ENCODE measurements around the gene SSBP3. TPM values are rescaled to one million over a fixed set of nuclear protein-coding genes. Genes with fewer than 3 reads are reported as not detected.

Gene SSBP3
- polyA plus RNA-seq, 1 of the 3 experiments (the other 2 are of a cell fraction): 26.2 TPM

- Histone ChIP-seq H3K9me3 (no peaks in the 10 kb centered on the region), H3K27me3 (ENCODE audit: insufficient read depth) (no peaks in the 10 kb centered on the region), H3K79me2 (ENCODE audit: insufficient read depth) (no peaks in the 10 kb centered on the region), H3F3A (replicated peaks; ENCODE audit: insufficient read depth) (no peaks in the 10 kb centered on the region), H3K9ac (no peak overlapping the region), H3K27ac (ENCODE audit: low read depth in 2 of 2, low read length in 1 of 2) (no peak overlapping the region; a peak in 1 of 4 replicates), H3K36me3 (replicated peaks in 1 of 2; ENCODE audit: control insufficient read depth in 1 of 2, insufficient read depth in 2 of 2, low read length in 1 of 2) (peaks cover 0 to 2% of the 10 kb centered on the region in 2 experiments), H2AFZ (ENCODE audit: low read depth) (no peak overlapping the region), H3K4me1 (ENCODE audit: control insufficient read depth in 1 of 2, insufficient read depth in 2 of 2, low read depth in 1 of 2, low read length in 1 of 2) (peaks cover 0 to 16% of the 10 kb centered on the region in 2 experiments; a peak in 2 of 4 replicates), H3K4me2 (no peak overlapping the region), H4K20me1 (ENCODE audit: insufficient read depth) (peaks cover 4% of the 10 kb centered on the region; the same call in 1 of the 2 replicates), H3K4me3 (ENCODE audit: low read depth in 2 of 2, low read length in 1 of 2) (no peak overlapping the region), H3K9me2 (no peaks in the 10 kb centered on the region)
- 91% methylated on average over 16 of the region's 17 CpGs for WGBS (ENCODE audit: low lambda C conversion rate)
- TF ChIP-seq TAF1 (IDR thresholded peaks at IDR 0.05; ENCODE audit: borderline replicate concordance, low read depth, low read length) (no peak), ELF1 (IDR thresholded peaks at IDR 0.05) (no peak), EZH2phosphoT487 (IDR thresholded peaks at IDR 0.05; ENCODE audit: borderline replicate concordance, low read depth) (no peak), JUND (IDR thresholded peaks at IDR 0.05) (no peak), RXRA (IDR thresholded peaks at IDR 0.05; ENCODE audit: borderline replicate concordance, low read depth) (no peak), FOSL2 (IDR thresholded peaks at IDR 0.05; ENCODE audit: borderline replicate concordance, low read depth) (no peak), PBX3 (IDR thresholded peaks at IDR 0.05) (no peak), FOXJ3 (CRISPR knock-in tag; IDR thresholded peaks at IDR 0.05) (no peak), POLR2AphosphoS5 (IDR thresholded peaks at IDR 0.05; ENCODE audit: low read depth, low read length) (no peak)
- ChIA-PET CTCF (interaction anchor here (1.2 to 1.4 kb wide), 3 partner anchors 9 to 49 kb away, joined by 3 to 4 read pairs (median 3); no protein-coding TSS in a partner anchor), POLR2A (no interaction called here)
- DNase-seq: no peak
Measured at GRCh38 chr1:54267815-54268761, 138.1 kb downstream of the SSBP3 start.

GRCh38 chr1:54266908-54267307 lies 139.3 kb downstream of the SSBP3 start:
- H3F3A ChIP-seq (replicated peaks; ENCODE audit: insufficient read depth): no peaks in the 10 kb centered on the region
- H3K27me3 ChIP-seq (ENCODE audit: insufficient read depth): no peaks in the 10 kb centered on the region
- 78% methylated on average over 4 of the region's 5 CpGs for WGBS (ENCODE audit: low lambda C conversion rate)
- TF ChIP-seq SIN3A (IDR thresholded peaks at IDR 0.05; ENCODE audit: borderline replicate concordance, low read depth, low read length) (no peak), NRF1 (IDR thresholded peaks at IDR 0.05; ENCODE audit: low read depth, low read length) (no peak), EP300 (IDR thresholded peaks at IDR 0.05; ENCODE audit: borderline replicate concordance in 1 of 2, low read depth in 1 of 2, low read length in 1 of 2) (no peak), RAD21 (IDR thresholded peaks at IDR 0.05; ENCODE audit: low read length) (no peak), RFX5 (IDR thresholded peaks at IDR 0.05; ENCODE audit: low read length) (no peak), MXI1 (IDR thresholded peaks at IDR 0.05; ENCODE audit: low read depth, low read length) (no peak), POLR2AphosphoS5 (IDR thresholded peaks at IDR 0.05; ENCODE audit: low read depth, low read length) (no peak), EZH2phosphoT487 (IDR thresholded peaks at IDR 0.05; ENCODE audit: borderline replicate concordance, low read depth) (no peak), SMC3 (IDR thresholded peaks at IDR 0.05; ENCODE audit: low read depth, low read length) (no peak), CHD2 (IDR thresholded peaks at IDR 0.05; ENCODE audit: low read length, partially characterized antibody) (no peak), RXRA (IDR thresholded peaks at IDR 0.05; ENCODE audit: borderline replicate concordance, low read depth) (no peak)
- TF ChIP-seq, protein P1, sequence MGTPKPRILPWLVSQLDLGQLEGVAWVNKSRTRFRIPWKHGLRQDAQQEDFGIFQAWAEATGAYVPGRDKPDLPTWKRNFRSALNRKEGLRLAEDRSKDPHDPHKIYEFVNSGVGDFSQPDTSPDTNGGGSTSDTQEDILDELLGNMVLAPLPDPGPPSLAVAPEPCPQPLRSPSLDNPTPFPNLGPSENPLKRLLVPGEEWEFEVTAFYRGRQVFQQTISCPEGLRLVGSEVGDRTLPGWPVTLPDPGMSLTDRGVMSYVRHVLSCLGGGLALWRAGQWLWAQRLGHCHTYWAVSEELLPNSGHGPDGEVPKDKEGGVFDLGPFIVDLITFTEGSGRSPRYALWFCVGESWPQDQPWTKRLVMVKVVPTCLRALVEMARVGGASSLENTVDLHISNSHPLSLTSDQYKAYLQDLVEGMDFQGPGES (IDR thresholded peaks at IDR 0.05; ENCODE audit: low read depth, low read length): no peak
- TF ChIP-seq, protein P2, sequence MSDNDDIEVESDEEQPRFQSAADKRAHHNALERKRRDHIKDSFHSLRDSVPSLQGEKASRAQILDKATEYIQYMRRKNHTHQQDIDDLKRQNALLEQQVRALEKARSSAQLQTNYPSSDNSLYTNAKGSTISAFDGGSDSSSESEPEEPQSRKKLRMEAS (IDR thresholded peaks at IDR 0.05; ENCODE audit: low read depth): no peak
- TF ChIP-seq, protein P3, sequence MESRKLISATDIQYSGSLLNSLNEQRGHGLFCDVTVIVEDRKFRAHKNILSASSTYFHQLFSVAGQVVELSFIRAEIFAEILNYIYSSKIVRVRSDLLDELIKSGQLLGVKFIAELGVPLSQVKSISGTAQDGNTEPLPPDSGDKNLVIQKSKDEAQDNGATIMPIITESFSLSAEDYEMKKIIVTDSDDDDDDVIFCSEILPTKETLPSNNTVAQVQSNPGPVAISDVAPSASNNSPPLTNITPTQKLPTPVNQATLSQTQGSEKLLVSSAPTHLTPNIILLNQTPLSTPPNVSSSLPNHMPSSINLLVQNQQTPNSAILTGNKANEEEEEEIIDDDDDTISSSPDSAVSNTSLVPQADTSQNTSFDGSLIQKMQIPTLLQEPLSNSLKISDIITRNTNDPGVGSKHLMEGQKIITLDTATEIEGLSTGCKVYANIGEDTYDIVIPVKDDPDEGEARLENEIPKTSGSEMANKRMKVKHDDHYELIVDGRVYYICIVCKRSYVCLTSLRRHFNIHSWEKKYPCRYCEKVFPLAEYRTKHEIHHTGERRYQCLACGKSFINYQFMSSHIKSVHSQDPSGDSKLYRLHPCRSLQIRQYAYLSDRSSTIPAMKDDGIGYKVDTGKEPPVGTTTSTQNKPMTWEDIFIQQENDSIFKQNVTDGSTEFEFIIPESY (IDR thresholded peaks at IDR 0.05; ENCODE audit: borderline replicate concordance, low read depth): no peak
- TF ChIP-seq, protein P4, sequence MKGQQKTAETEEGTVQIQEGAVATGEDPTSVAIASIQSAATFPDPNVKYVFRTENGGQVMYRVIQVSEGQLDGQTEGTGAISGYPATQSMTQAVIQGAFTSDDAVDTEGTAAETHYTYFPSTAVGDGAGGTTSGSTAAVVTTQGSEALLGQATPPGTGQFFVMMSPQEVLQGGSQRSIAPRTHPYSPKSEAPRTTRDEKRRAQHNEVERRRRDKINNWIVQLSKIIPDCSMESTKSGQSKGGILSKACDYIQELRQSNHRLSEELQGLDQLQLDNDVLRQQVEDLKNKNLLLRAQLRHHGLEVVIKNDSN (IDR thresholded peaks at IDR 0.05; ENCODE audit: borderline replicate concordance, low read depth): no peak
- H3K9me2 ChIP-seq: no peaks in the 10 kb centered on the region
- peaks cover 4% of the 10 kb centered on the region; the same call in 1 of the 2 replicates for H4K20me1 ChIP-seq (ENCODE audit: insufficient read depth)
- H3K4me1 ChIP-seq (ENCODE audit: control insufficient read depth in 1 of 2, insufficient read depth in 2 of 2, low read depth in 1 of 2, low read length in 1 of 2): peaks cover 0 to 9% of the 10 kb centered on the region in 2 experiments; a peak in 1 of 4 replicates
- ChIA-PET CTCF (interaction anchor here (1.0 kb wide), 1 partner anchor 232 kb away, joined by 3 read pairs; no protein-coding TSS in a partner anchor), POLR2A (no interaction called here)
- H3K9ac ChIP-seq: no peak overlapping the region
- H3K4me3 ChIP-seq (ENCODE audit: low read depth in 2 of 2, low read length in 1 of 2): no peak overlapping the region
- no peaks in the 10 kb centered on the region for H3K79me2 ChIP-seq (ENCODE audit: insufficient read depth)
- no peak overlapping the region for H3K27ac ChIP-seq (ENCODE audit: low read depth in 2 of 2, low read length in 1 of 2)
- H2AFZ ChIP-seq (ENCODE audit: low read depth): no peak overlapping the region
- no peak overlapping the region for H3K4me2 ChIP-seq
- H3K36me3 ChIP-seq (replicated peaks in 1 of 2; ENCODE audit: control insufficient read depth in 1 of 2, insufficient read depth in 2 of 2, low read length in 1 of 2): peaks cover 0 to 2% of the 10 kb centered on the region in 2 experiments
- DNase-seq: no peak
- H3K9me3 ChIP-seq: no peaks in the 10 kb centered on the region
